Measurements from ENCODE around the gene SH3YL1.

Gene SH3YL1

DNA sequence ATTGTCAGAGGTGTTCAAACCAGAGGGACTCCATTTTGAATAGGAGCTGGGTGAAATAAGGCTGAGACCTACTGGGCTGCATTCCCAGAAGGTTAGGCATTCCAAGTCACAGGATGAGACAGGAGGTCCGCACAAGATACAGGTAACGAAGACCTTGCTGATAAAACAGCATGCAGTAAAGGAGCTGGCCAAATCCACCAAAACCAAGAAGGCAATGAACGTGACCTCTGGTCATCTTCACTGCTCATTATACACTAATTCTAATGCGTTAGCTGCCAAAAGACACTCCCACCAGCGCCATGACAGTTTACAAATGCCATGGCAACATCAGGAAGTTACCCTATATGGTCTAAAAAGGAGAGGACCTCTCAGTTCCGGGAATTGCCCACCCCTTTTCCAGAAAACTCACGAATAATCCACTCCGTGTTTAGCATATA, 10.6 kb downstream of the SH3YL1 start:
- H3K9ac ChIP-seq (ENCODE audit: low read depth, low read length): no peak overlapping the region
- no peaks in the 10 kb centered on the region for H3K4me1 ChIP-seq (ENCODE audit: control insufficient read depth, insufficient read depth, low read length)
- H3K27me3 ChIP-seq (ENCODE audit: control insufficient read depth, insufficient read depth, low read length): no peaks in the 10 kb centered on the region
- no peaks in the 10 kb centered on the region for H3K36me3 ChIP-seq (ENCODE audit: control insufficient read depth, insufficient read depth, low read length)
- no peaks in the 10 kb centered on the region for H3K9me3 ChIP-seq (ENCODE audit: control insufficient read depth, insufficient read depth, low read length)
- H3K4me3 ChIP-seq (ENCODE audit: low read depth, low read length): no peak overlapping the region

GRCh38 chr2:252001-252602, 11.7 kb downstream of the SH3YL1 start:
- H3K4me3 ChIP-seq (ENCODE audit: low read depth, low read length): no peak overlapping the region
- no peaks in the 10 kb centered on the region for H3K36me3 ChIP-seq (ENCODE audit: control insufficient read depth, insufficient read depth, low read length)
- no peaks in the 10 kb centered on the region for H3K27me3 ChIP-seq (ENCODE audit: control insufficient read depth, insufficient read depth, low read length)
- H3K9me3 ChIP-seq (ENCODE audit: control insufficient read depth, insufficient read depth, low read length): no peaks in the 10 kb centered on the region
- H3K9ac ChIP-seq (ENCODE audit: low read depth, low read length): no peak overlapping the region
- H3K4me1 ChIP-seq (ENCODE audit: control insufficient read depth, insufficient read depth, low read length): no peaks in the 10 kb centered on the region

DNA sequence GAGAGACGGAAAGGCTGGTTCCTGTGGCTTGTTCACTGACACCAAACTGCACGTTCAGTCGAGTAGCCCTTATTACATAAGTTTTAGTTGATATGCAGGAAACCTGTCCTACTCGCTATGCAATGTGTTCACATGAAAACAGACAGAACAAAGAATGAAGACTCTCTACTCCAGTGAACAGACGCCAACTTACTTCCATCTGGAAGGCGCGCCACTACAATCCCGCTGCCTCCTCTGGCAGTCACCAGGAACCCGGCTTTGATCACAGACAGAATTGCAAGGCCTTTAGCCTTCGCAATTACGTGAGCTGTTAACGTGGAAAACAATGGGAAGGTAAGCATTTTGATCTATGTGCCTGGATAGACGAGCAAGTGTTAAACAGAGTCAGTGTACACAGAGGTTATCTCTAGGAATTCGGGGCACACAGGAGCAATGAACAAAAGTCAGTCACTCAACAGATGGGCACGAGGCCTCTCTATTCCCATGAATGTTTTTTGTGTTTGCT, 14.2 kb downstream of the SH3YL1 start:
- Histone ChIP-seq H3K4me1 (ENCODE audit: control insufficient read depth, insufficient read depth, low read length) (no peaks in the 10 kb centered on the region), H3K27me3 (ENCODE audit: control insufficient read depth, insufficient read depth, low read length) (no peaks in the 10 kb centered on the region), H3K4me3 (ENCODE audit: low read depth, low read length) (no peak overlapping the region), H3K36me3 (ENCODE audit: control insufficient read depth, insufficient read depth, low read length) (no peaks in the 10 kb centered on the region), H3K9me3 (ENCODE audit: control insufficient read depth, insufficient read depth, low read length) (no peaks in the 10 kb centered on the region), H3K9ac (ENCODE audit: low read depth, low read length) (no peak overlapping the region)

DNA sequence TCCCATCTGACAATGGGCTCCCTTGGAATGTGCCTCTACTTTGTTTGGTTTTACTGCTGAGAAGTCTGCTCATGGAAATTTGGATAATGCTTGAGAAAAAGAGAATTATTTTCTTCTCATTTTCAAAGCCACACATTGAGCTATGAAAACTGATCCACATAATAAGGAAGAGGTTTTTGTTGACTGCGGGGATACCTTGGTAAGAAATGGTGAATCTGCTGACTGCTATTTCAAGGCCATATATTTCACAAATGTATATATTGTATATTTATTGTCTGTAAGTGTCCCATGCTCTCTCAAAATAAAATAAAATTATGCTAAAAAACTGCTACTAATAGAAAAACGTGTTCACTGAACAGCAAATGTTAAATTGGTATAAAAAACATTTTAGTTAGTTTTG, 15.1 kb downstream of the SH3YL1 start:
- no peak overlapping the region for H3K4me3 ChIP-seq (ENCODE audit: low read depth, low read length)
- no peaks in the 10 kb centered on the region for H3K9me3 ChIP-seq (ENCODE audit: control insufficient read depth, insufficient read depth, low read length)
- H3K27me3 ChIP-seq (ENCODE audit: control insufficient read depth, insufficient read depth, low read length): no peaks in the 10 kb centered on the region
- no peaks in the 10 kb centered on the region for H3K4me1 ChIP-seq (ENCODE audit: control insufficient read depth, insufficient read depth, low read length)
- H3K9ac ChIP-seq (ENCODE audit: low read depth, low read length): no peak overlapping the region
- H3K36me3 ChIP-seq (ENCODE audit: control insufficient read depth, insufficient read depth, low read length): no peaks in the 10 kb centered on the region

DNA sequence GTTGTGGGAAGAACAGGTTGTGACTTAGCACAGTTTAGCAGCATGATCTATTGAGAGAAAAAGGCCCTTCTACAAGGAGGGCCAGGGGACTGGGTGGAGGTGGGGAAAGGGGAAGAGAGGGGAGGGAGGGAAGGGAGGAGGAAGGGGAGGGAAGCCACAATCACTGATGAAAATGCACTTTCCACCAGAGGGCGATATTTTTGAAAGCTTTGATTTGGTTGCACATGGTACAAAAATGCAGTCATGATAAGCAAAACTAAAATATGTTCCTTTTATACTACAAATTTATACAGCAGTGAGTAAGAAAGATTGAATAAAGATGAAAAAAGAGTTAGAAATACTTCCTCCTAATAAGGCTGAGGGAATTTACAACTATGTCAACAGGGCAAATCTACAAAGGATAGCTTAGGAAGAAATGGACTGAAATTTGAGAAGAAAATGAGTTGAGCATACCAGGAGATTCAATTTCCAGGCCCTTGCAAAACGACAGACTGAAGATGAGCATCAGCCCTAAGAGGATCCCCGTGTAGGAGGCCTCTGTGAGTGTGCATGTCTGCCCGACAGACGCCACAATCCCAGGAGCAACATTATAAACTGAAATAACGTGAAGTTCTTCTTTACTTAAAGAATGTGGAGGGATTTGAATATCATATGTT, 17.2 kb downstream of the SH3YL1 start:
- Histone ChIP-seq H3K9ac (ENCODE audit: low read depth, low read length) (no peak overlapping the region), H3K9me3 (ENCODE audit: control insufficient read depth, insufficient read depth, low read length) (no peaks in the 10 kb centered on the region), H3K4me1 (ENCODE audit: control insufficient read depth, insufficient read depth, low read length) (no peaks in the 10 kb centered on the region), H3K27me3 (ENCODE audit: control insufficient read depth, insufficient read depth, low read length) (no peaks in the 10 kb centered on the region), H3K4me3 (ENCODE audit: low read depth, low read length) (no peak overlapping the region), H3K36me3 (ENCODE audit: control insufficient read depth, insufficient read depth, low read length) (no peaks in the 10 kb centered on the region)

- Histone ChIP-seq H3K9ac (ENCODE audit: low read depth, low read length) (no peak overlapping the region), H3K4me3 (ENCODE audit: low read depth, low read length) (no peak overlapping the region), H3K36me3 (ENCODE audit: control insufficient read depth, insufficient read depth, low read length) (no peaks in the 10 kb centered on the region), H3K9me3 (ENCODE audit: control insufficient read depth, insufficient read depth, low read length) (no peaks in the 10 kb centered on the region), H3K4me1 (ENCODE audit: control insufficient read depth, insufficient read depth, low read length) (no peaks in the 10 kb centered on the region), H3K27me3 (ENCODE audit: control insufficient read depth, insufficient read depth, low read length) (no peaks in the 10 kb centered on the region)
Measured at GRCh38 chr2:244547-244946, 19.3 kb downstream of the SH3YL1 start.

DNA sequence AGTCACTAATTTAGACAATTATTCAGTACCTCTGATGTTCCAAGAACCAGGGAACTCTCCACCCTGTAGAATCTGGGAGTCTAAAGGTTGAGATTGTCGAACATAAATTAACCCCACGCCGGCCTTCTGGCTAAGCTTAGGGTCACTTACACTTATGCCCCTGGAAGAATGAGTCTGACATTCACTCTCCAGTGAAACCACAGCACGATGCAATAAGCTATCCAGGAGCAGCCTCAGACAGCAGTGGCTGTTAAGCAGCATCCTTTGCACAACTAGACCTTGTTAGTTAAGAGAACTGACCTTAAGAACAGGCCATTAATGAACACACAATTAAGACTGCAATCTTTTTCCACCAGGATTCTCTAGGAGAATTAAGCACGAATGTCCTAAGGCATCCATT, 25.0 kb downstream of the SH3YL1 start:
- no peak overlapping the region for H3K4me3 ChIP-seq (ENCODE audit: low read depth, low read length)
- H3K27me3 ChIP-seq (ENCODE audit: control insufficient read depth, insufficient read depth, low read length): no peaks in the 10 kb centered on the region
- H3K9me3 ChIP-seq (ENCODE audit: control insufficient read depth, insufficient read depth, low read length): no peaks in the 10 kb centered on the region
- H3K36me3 ChIP-seq (ENCODE audit: control insufficient read depth, insufficient read depth, low read length): no peaks in the 10 kb centered on the region
- no peaks in the 10 kb centered on the region for H3K4me1 ChIP-seq (ENCODE audit: control insufficient read depth, insufficient read depth, low read length)
- no peak overlapping the region for H3K9ac ChIP-seq (ENCODE audit: low read depth, low read length)

DNA sequence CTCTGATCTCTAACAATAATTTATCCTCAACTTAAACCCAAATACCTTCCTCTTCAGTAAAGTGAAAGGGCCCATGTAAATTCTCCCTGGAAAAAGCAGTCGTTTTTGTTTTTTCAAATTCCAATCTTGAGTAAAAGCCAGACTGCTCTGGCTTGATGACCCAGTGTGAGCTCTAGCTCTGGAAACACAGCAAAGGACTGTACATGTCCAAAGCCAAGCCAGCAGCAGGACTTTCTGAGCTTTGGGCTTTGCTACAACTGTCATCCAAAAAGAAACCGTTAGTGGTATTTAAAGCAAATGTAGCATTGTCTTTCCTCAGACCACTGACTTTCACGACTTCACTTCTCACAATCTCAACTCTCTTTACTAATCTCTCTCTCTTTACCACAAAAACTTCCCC, 25.4 kb downstream of the SH3YL1 start:
- Histone ChIP-seq H3K4me1 (ENCODE audit: control insufficient read depth, insufficient read depth, low read length) (no peaks in the 10 kb centered on the region), H3K4me3 (ENCODE audit: low read depth, low read length) (no peak overlapping the region), H3K9ac (ENCODE audit: low read depth, low read length) (no peak overlapping the region), H3K27me3 (ENCODE audit: control insufficient read depth, insufficient read depth, low read length) (no peaks in the 10 kb centered on the region), H3K9me3 (ENCODE audit: control insufficient read depth, insufficient read depth, low read length) (no peaks in the 10 kb centered on the region), H3K36me3 (ENCODE audit: control insufficient read depth, insufficient read depth, low read length) (no peaks in the 10 kb centered on the region)

DNA sequence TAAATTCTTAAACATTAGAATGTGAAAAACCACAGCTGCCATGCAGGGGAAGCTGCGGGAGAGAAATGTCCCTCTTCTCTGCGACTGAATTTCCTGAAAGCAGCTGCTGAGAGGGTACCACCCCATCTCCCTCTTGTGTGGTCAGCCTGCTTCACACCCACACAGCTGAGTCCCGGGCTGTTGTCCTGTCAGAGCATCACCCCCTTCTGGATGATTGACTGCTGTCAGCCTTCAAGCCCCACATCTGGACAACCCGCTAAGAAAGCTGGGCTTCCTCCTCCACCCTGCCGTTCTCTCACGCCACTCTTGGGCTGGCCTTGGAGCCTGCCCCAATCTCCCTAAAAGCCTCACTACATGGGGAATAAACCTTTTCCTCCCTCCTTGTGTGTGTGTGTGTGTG, 26.0 kb downstream of the SH3YL1 start:
- Histone ChIP-seq H3K4me3 (ENCODE audit: low read depth, low read length) (no peak overlapping the region), H3K9ac (ENCODE audit: low read depth, low read length) (no peak overlapping the region), H3K4me1 (ENCODE audit: control insufficient read depth, insufficient read depth, low read length) (no peaks in the 10 kb centered on the region), H3K9me3 (ENCODE audit: control insufficient read depth, insufficient read depth, low read length) (no peaks in the 10 kb centered on the region), H3K27me3 (ENCODE audit: control insufficient read depth, insufficient read depth, low read length) (no peaks in the 10 kb centered on the region), H3K36me3 (ENCODE audit: control insufficient read depth, insufficient read depth, low read length) (no peaks in the 10 kb centered on the region)

- Histone ChIP-seq H3K9ac (ENCODE audit: low read depth, low read length) (no peak overlapping the region), H3K4me1 (ENCODE audit: control insufficient read depth, insufficient read depth, low read length) (no peaks in the 10 kb centered on the region), H3K36me3 (ENCODE audit: control insufficient read depth, insufficient read depth, low read length) (no peaks in the 10 kb centered on the region), H3K9me3 (ENCODE audit: control insufficient read depth, insufficient read depth, low read length) (no peaks in the 10 kb centered on the region), H3K4me3 (ENCODE audit: low read depth, low read length) (no peak overlapping the region), H3K27me3 (ENCODE audit: control insufficient read depth, insufficient read depth, low read length) (no peaks in the 10 kb centered on the region)
Measured at GRCh38 chr2:236993-237539, 26.8 kb downstream of the SH3YL1 start.

DNA sequence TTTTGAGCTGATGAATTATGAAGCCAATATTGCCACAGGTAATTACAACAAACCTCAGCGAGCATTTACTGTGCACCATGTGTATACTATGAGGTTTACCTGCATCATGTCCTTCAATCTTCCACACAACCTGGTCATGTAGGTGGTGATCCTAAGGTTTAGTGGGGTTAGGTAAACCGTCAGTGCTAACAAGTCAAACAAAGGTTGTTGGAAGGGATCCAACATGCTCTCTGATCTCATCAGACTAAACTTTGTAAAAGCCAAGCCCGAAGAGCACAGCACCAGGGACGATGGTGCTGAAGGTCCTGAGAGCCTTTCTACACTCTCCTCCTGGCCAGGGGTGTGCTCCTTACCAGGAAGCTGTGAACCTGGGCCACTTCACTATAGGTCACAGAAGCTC, 29.4 kb downstream of the SH3YL1 start:
- no peaks in the 10 kb centered on the region for H3K4me1 ChIP-seq (ENCODE audit: control insufficient read depth, insufficient read depth, low read length)
- no peaks in the 10 kb centered on the region for H3K9me3 ChIP-seq (ENCODE audit: control insufficient read depth, insufficient read depth, low read length)
- no peak overlapping the region for H3K4me3 ChIP-seq (ENCODE audit: low read depth, low read length)
- no peak overlapping the region for H3K9ac ChIP-seq (ENCODE audit: low read depth, low read length)
- H3K27me3 ChIP-seq (ENCODE audit: control insufficient read depth, insufficient read depth, low read length): no peaks in the 10 kb centered on the region
- no peaks in the 10 kb centered on the region for H3K36me3 ChIP-seq (ENCODE audit: control insufficient read depth, insufficient read depth, low read length)

GRCh38 chr2:233030-233429, 30.8 kb downstream of the SH3YL1 start:
- Histone ChIP-seq H3K9ac (ENCODE audit: low read depth, low read length) (no peak overlapping the region), H3K27me3 (ENCODE audit: control insufficient read depth, insufficient read depth, low read length) (no peaks in the 10 kb centered on the region), H3K4me3 (ENCODE audit: low read depth, low read length) (no peak overlapping the region), H3K9me3 (ENCODE audit: control insufficient read depth, insufficient read depth, low read length) (no peaks in the 10 kb centered on the region), H3K36me3 (ENCODE audit: control insufficient read depth, insufficient read depth, low read length) (no peaks in the 10 kb centered on the region), H3K4me1 (ENCODE audit: control insufficient read depth, insufficient read depth, low read length) (no peaks in the 10 kb centered on the region)

Data from iPS-15b (cell line).